Astrocyte (in vitro differentiated cells and primary cell): ENCODE data around the gene CWF19L1. TPM values are rescaled to one million over a fixed set of nuclear protein-coding genes. Genes with fewer than 3 reads are reported as not detected.

Experiments used
- DNase-seq: peaks from one replicate; pipeline ENCODE4 v3.0.0-alpha.2; 2010; ENCODE audit warnings: low read depth
- FAIRE-seq: peaks from 2 replicates; lab custom pipeline; 2011; peaks lifted over from hg19 to GRCh38; lab: Jason Lieb, UNC
- H2AFZ ChIP-seq: 2 replicates; pipeline ENCODE4 v1.6.0; 2012; ENCODE audit warnings: low read depth, low read length, inconsistent platforms
- H3K27ac ChIP-seq: 2 replicates; pipeline ENCODE4 v1.5.1; 2011; ENCODE audit warnings: low read depth, low read length, inconsistent platforms
- H3K27me3 ChIP-seq: 2 replicates; pipeline ENCODE4 v1.6.0; 2011; ENCODE audit warnings: low read length, inconsistent platforms; ENCODE audit not compliant: insufficient read depth
- H3K36me3 ChIP-seq: 2 replicates; pipeline ENCODE4 v1.5.1; 2011; ENCODE audit warnings: low read length, inconsistent platforms; ENCODE audit not compliant: insufficient read depth
- H3K4me1 ChIP-seq: 2 replicates; pipeline ENCODE4 v1.5.1; 2011; ENCODE audit warnings: low read length, inconsistent platforms; ENCODE audit not compliant: insufficient read depth
- H3K4me2 ChIP-seq: 2 replicates; pipeline ENCODE4 v1.6.0; 2012; ENCODE audit warnings: low read length, inconsistent platforms
- H3K4me3 ChIP-seq: 2 replicates; pipeline ENCODE4 v1.5.1; 2011; ENCODE audit warnings: low read depth, mild to moderate bottlenecking, low read length, inconsistent platforms; ENCODE audit not compliant: insufficient read depth
- H3K79me2 ChIP-seq: 2 replicates; pipeline ENCODE4 v1.6.0; 2012; ENCODE audit warnings: mild to moderate bottlenecking, low read length, inconsistent platforms; ENCODE audit not compliant: insufficient read depth
- H3K9ac ChIP-seq: 2 replicates; pipeline ENCODE4 v1.6.0; 2012; ENCODE audit warnings: mild to moderate bottlenecking, low read length, inconsistent platforms
- H3K9me3 ChIP-seq: 2 replicates; pipeline ENCODE4 v1.5.1; 2012; ENCODE audit warnings: low read depth, mild to moderate bottlenecking, low read length, inconsistent platforms; ENCODE audit not compliant: insufficient read depth
- H4K20me1 ChIP-seq: 2 replicates; pipeline ENCODE4 v1.6.0; 2012; ENCODE audit warnings: low read length, inconsistent platforms; ENCODE audit not compliant: insufficient read depth
- H3K27ac Mint-ChIP-seq: one replicate; pipeline ENCODE4 v1.8.0; 2021; ENCODE audit warnings: mild to moderate bottlenecking, mixed read lengths; ENCODE audit not compliant: unreplicated experiment
- H3K27me3 Mint-ChIP-seq: one replicate; pipeline ENCODE4 v1.8.0; 2021; ENCODE audit warnings: low read depth, mixed read lengths; ENCODE audit not compliant: unreplicated experiment
- H3K36me3 Mint-ChIP-seq: one replicate; pipeline ENCODE4 v1.8.0; 2021; ENCODE audit warnings: low read depth, mixed read lengths; ENCODE audit not compliant: unreplicated experiment
- H3K4me1 Mint-ChIP-seq: one replicate; pipeline ENCODE4 v1.8.0; 2021; ENCODE audit warnings: low read depth, mixed read lengths; ENCODE audit not compliant: unreplicated experiment
- H3K4me3 Mint-ChIP-seq: one replicate; pipeline ENCODE4 v1.8.0; 2021; ENCODE audit warnings: mild to moderate bottlenecking, moderate library complexity, mixed read lengths; ENCODE audit not compliant: unreplicated experiment
- H3K9me3 Mint-ChIP-seq: one replicate; pipeline ENCODE4 v1.8.0; 2021; ENCODE audit warnings: mild to moderate bottlenecking, mixed read lengths; ENCODE audit not compliant: unreplicated experiment
- CTCF ChIP-seq: IDR thresholded peaks from 2 replicates; pipeline ENCODE4 v1.5.1; 2011; ENCODE audit warnings: low read depth, mild to moderate bottlenecking, inconsistent platforms, low read length, moderate library complexity; ENCODE audit not compliant: insufficient read depth
- EZH2 ChIP-seq: IDR thresholded peaks from 2 replicates; pipeline ENCODE4 v1.6.1; 2012; ENCODE audit warnings: mild to moderate bottlenecking, low read length, inconsistent platforms; ENCODE audit not compliant: insufficient read depth
- total RNA-seq: library from RNA; stranded (reverse); gene quantifications from 2 replicates; pipeline ENCODE4 v1.2.1, GENCODE V29; 2021

Gene CWF19L1
- total RNA-seq, 1 donor from 2014 or later = 23.2 TPM

- Mint-ChIP-seq H3K27me3 (no peaks in the 10 kb centered on the region), H3K4me1 (no peaks in the 10 kb centered on the region), H3K27ac (no peak overlapping the region), H3K36me3 (peaks cover 7% of the 10 kb centered on the region), H3K9me3 (no peaks in the 10 kb centered on the region), H3K4me3 (no peak overlapping the region)
- H3K4me3 ChIP-seq = no peak overlapping the region
- no peaks in the 10 kb centered on the region for H4K20me1 ChIP-seq
- DNase-seq = no peak
- no peak overlapping the region for H3K4me2 ChIP-seq
- H2AFZ ChIP-seq = no peak overlapping the region
- H3K27me3 ChIP-seq = no peaks in the 10 kb centered on the region
- H3K36me3 ChIP-seq = peaks cover 29% of the 10 kb centered on the region
- H3K9me3 ChIP-seq = no peaks in the 10 kb centered on the region
- H3K4me1 ChIP-seq = no peaks in the 10 kb centered on the region
- H3K79me2 ChIP-seq = no peaks in the 10 kb centered on the region
- no peak for FAIRE-seq
- no peak overlapping the region for H3K9ac ChIP-seq
- H3K27ac ChIP-seq = no peak overlapping the region
- TF ChIP-seq CTCF (no peak), EZH2 (no peak)
These were observed 13.2 kb downstream of the CWF19L1 start for GRCh38 chr10:100254191-100254590.

GRCh38 chr10:100253041-100253440 is 14.4 kb downstream of the CWF19L1 start:
- H3K4me3 ChIP-seq = no peak overlapping the region
- DNase-seq = no peak
- H3K9me3 ChIP-seq = no peaks in the 10 kb centered on the region
- H3K27me3 Mint-ChIP-seq = no peaks in the 10 kb centered on the region
- H3K36me3 ChIP-seq = peaks cover 29% of the 10 kb centered on the region
- H3K4me1 Mint-ChIP-seq = no peaks in the 10 kb centered on the region
- no peak overlapping the region for H3K27ac ChIP-seq
- H3K4me3 Mint-ChIP-seq = no peak overlapping the region
- H3K4me2 ChIP-seq = no peak overlapping the region
- no peak overlapping the region for H2AFZ ChIP-seq
- H3K27me3 ChIP-seq = no peaks in the 10 kb centered on the region
- H3K27ac Mint-ChIP-seq = no peak overlapping the region
- no peaks in the 10 kb centered on the region for H3K79me2 ChIP-seq
- no peaks in the 10 kb centered on the region for H4K20me1 ChIP-seq
- H3K9ac ChIP-seq = no peak overlapping the region
- TF ChIP-seq CTCF (no peak), EZH2 (no peak)
- H3K36me3 Mint-ChIP-seq = peaks cover 13% of the 10 kb centered on the region
- no peaks in the 10 kb centered on the region for H3K9me3 Mint-ChIP-seq
- H3K4me1 ChIP-seq = no peaks in the 10 kb centered on the region
- no peak for FAIRE-seq

GRCh38 chr10:100248820-100249219 is 18.6 kb downstream of the CWF19L1 start:
- no peaks in the 10 kb centered on the region for H3K27me3 ChIP-seq
- no peaks in the 10 kb centered on the region for H3K79me2 ChIP-seq
- no peaks in the 10 kb centered on the region for H3K4me1 ChIP-seq
- no peaks in the 10 kb centered on the region for H3K9me3 ChIP-seq
- no peak for FAIRE-seq
- Mint-ChIP-seq H3K36me3 (peaks cover 6% of the 10 kb centered on the region), H3K27me3 (no peaks in the 10 kb centered on the region), H3K4me3 (no peak overlapping the region), H3K27ac (no peak overlapping the region), H3K9me3 (no peaks in the 10 kb centered on the region), H3K4me1 (peaks cover 8% of the 10 kb centered on the region)
- no peaks in the 10 kb centered on the region for H4K20me1 ChIP-seq
- H3K27ac ChIP-seq = no peak overlapping the region
- no peak overlapping the region for H2AFZ ChIP-seq
- DNase-seq = no peak
- H3K4me3 ChIP-seq = no peak overlapping the region
- peaks cover 22% of the 10 kb centered on the region for H3K36me3 ChIP-seq
- no peak overlapping the region for H3K4me2 ChIP-seq
- no peak overlapping the region for H3K9ac ChIP-seq
- TF ChIP-seq EZH2 (no peak), CTCF (no peak)
